Hematopoietic multipotent progenitor cell treated with erythropoietin and hydrocortisone succinate and interleukin-3 and kit ligand, for 6 days (in vitro differentiated cells): ENCODE results near the gene PSME3.
A peak's percentile ranks its signal among the peaks of the same experiment; 100 is the strongest.

Experiments
- DNase-seq: peaks from one replicate; pipeline ENCODE4 v3.0.0-alpha.2; 2015

Gene PSME3

GRCh38 chr17:42818379-42818778, 14.8 kb upstream of the PSME3 start:
- no peak for DNase-seq

GRCh38 chr17:42819939-42820535, 13.2 kb upstream of the PSME3 start:
- peak; percentile 88 for DNase-seq

GRCh38 chr17:42821176-42821575, 12.0 kb upstream of the PSME3 start:
- no peak for DNase-seq

GRCh38 chr17:42827472-42827871, 5.7 kb upstream of the PSME3 start:
- DNase-seq = no peak

- no peak for DNase-seq
Measured at GRCh38 chr17:42830971-42831370, 2.2 kb upstream of the PSME3 start.

- no peak for DNase-seq
Measured at GRCh38 chr17:42832213-42832933, 824 bp upstream of the PSME3 start.

GRCh38 chr17:42833767-42834422, 698 bp downstream of the PSME3 start:
- peak; percentile 23 for DNase-seq

- DNase-seq = no peak
Measured at GRCh38 chr17:42835732-42836131, 2.5 kb downstream of the PSME3 start.

GRCh38 chr17:42841975-42842685, 8.9 kb downstream of the PSME3 start:
- DNase-seq = no peak

- DNase-seq = peak; percentile 80
Measured at GRCh38 chr17:42843358-42843934, 10.2 kb downstream of the PSME3 start.

GRCh38 chr17:42844271-42844670, 11.1 kb downstream of the PSME3 start, which contains the start of gene AOC2:
AOC2 (plus strand) TSS chr17:42844580; CDS start chr17:42844627, 47 bp downstream.
- no peak for DNase-seq

- no peak for DNase-seq
Measured at GRCh38 chr17:42844761-42845555, 11.8 kb downstream of the PSME3 start.

GRCh38 chr17:42845556-42845917, 12.3 kb downstream of the PSME3 start:
- DNase-seq = no peak

- no peak for DNase-seq
Measured at GRCh38 chr17:42845918-42846593, 12.9 kb downstream of the PSME3 start.

- DNase-seq = no peak
Measured at GRCh38 chr17:42846594-42847280, 13.5 kb downstream of the PSME3 start.

GRCh38 chr17:42848093-42848492, 14.9 kb downstream of the PSME3 start:
- no peak for DNase-seq

GRCh38 chr17:42849031-42849430, 15.8 kb downstream of the PSME3 start:
- no peak for DNase-seq

GRCh38 chr17:42849451-42850181, 16.4 kb downstream of the PSME3 start:
- DNase-seq = no peak

- no peak for DNase-seq
Measured at GRCh38 chr17:42850954-42851353, 17.8 kb downstream of the PSME3 start, which contains the start of gene AOC3. AOC3 (plus strand) TSS chr17:42851199; CDS start chr17:42851344, 145 bp downstream.
